ENCODE results near the gene TICAM1.
"Not testable (repeated sequence)": the region's sequence is repeated elsewhere in the genome, so short reads cannot be mapped to it uniquely, and the experiment has no call there.

TICAM1 gene

DNA sequence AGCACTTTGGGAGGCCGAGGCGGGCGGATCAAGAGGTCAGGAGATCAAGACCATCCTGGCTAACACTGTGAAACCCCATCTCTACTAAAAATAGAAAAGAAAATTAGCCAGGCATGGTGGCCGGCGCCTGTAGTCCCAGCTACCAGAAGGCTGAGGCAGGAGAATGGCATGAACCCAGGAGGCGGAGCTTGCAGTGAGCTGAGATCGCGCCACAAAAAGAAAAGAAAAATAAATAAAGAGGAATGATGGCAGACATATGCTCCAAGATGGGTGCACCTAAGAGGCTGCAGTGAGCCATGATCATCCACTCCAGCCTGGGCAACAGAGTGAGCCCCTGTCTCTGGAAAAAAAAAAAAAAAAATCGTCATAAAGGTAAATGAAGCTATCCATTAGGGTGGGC is 14.5 kb upstream of the TICAM1 start:
- in situ Hi-C loops (cut with MboI; ENCODE audit: low sequenced_read_pairs): not testable (repeated sequence)

DNA sequence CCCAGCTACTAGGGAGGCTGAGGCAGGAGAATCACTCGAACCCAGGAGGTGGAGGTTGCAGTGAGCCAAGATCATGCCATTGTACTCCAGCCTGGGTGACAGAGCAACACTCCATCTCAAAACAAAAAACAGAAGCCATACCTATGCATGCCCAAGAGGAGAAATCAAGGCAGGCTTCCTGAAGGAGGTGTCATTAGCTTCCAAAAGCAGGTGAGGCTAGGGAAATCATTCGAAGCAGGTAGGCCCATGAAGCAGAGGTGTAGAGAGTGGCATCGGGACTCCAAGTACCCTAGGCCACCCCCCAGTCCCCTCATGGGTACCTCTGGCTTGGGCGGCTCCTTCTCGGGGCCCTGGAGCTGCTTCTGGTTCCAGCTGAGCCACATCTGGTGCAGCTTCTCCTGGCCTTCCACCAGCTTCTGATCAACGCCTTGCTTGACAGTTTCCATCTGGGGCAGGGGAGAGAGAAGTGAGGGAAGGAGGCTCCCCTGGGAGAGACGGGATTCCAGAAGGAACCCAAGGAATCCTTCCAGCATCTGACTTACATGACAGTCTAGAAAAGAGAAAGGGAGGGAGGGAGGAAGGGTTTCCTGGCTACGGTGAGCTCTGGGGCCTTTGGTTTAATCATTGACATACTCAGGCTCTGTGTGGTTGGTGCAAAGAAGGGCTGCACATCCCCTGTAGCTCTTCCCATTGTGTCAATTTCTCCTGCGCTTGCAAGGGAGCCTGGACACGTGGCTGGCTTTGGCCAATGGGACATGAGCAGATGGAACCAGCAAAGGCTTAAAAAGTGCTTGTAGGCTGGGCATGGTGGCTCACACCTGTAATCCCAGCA is 13.1 kb upstream of the TICAM1 start:
- in situ Hi-C loops (cut with MboI; ENCODE audit: low sequenced_read_pairs): no loop called here

- in situ Hi-C loops (cut with MboI; ENCODE audit: low sequenced_read_pairs): no loop called here
Measured at GRCh38 chr19:4843647-4843965, 12.1 kb upstream of the TICAM1 start.

GRCh38 chr19:4839192-4839591 is 7.7 kb upstream of the TICAM1 start:
- in situ Hi-C loops (cut with MboI; ENCODE audit: low sequenced_read_pairs): no loop called here

GRCh38 chr19:4832776-4833175 is 1.3 kb upstream of the TICAM1 start:
- in situ Hi-C loops (cut with MboI; ENCODE audit: low sequenced_read_pairs): no loop called here

- in situ Hi-C loops (cut with MboI; ENCODE audit: low sequenced_read_pairs): not testable (repeated sequence)
Measured at GRCh38 chr19:4831979-4832340, 448 bp upstream of the TICAM1 start.

- in situ Hi-C loops (cut with MboI; ENCODE audit: low sequenced_read_pairs): no loop called here
Measured at GRCh38 chr19:4830768-4831265, 695 bp downstream of the TICAM1 start.

DNA sequence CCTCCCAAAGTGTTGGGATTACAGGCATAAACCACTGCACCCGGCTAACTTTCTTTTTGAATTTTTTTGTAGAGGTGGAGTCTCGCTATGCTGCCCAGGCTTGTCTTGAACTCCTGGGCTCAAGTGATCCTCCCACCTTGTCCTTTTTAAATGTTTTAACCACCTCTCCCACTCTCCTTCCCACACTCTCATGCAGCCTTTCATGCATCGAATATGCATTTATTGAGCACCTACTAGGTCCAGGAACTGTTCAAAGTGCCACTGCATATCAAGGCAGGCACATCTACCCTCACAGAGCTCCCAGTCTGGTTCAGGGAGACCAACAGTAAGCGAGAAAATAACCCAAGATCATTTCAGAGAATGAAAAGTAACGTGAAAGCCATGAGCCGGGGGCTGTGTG is 1.2 kb downstream of the TICAM1 start:
- in situ Hi-C loops (cut with MboI; ENCODE audit: low sequenced_read_pairs): no loop called here

- in situ Hi-C loops (cut with MboI; ENCODE audit: low sequenced_read_pairs): no loop called here
Measured at GRCh38 chr19:4829001-4829712, 2.4 kb downstream of the TICAM1 start.

- in situ Hi-C loops (cut with MboI; ENCODE audit: low sequenced_read_pairs): loop anchor here (25.0 kb wide), 1 partner anchor 339 kb away; no protein-coding TSS in a partner anchor
Measured at GRCh38 chr19:4823577-4823976, 7.9 kb downstream of the TICAM1 start.

- in situ Hi-C loops (cut with MboI; ENCODE audit: low sequenced_read_pairs): loop anchor here (25.0 kb wide), 1 partner anchor 340 kb away; no protein-coding TSS in a partner anchor
Measured at GRCh38 chr19:4822354-4822753, 9.2 kb downstream of the TICAM1 start.

DNA sequence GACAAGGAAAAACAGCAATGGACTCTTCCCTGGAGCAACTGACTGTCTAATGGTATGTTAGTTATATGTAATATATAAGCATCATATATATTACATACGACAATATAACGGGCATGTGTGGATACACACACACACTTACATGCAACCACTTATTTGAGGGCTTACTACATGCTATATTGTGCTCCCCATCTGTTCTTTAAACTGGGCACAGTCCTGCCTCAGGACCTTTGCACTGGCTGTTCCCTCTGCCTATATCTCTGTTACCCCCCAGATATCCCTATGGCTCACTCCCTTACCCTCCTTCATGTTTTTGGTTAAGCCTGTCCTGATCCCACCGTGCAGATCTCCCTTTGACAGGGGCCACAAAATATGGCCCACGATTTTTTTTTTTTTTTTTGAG is 10.2 kb downstream of the TICAM1 start:
- in situ Hi-C loops (cut with MboI; ENCODE audit: low sequenced_read_pairs): loop anchor here (25.0 kb wide), 1 partner anchor 341 kb away; no protein-coding TSS in a partner anchor

GRCh38 chr19:4817467-4818277 is 13.8 kb downstream of the TICAM1 start:
- in situ Hi-C loops (cut with MboI; ENCODE audit: low sequenced_read_pairs): loop anchor here (25.0 kb wide), 1 partner anchor 345 kb away; no protein-coding TSS in a partner anchor

GRCh38 chr19:4816950-4817278 is 14.6 kb downstream of the TICAM1 start:
- in situ Hi-C loops (cut with MboI; ENCODE audit: low sequenced_read_pairs): loop anchor here (25.0 kb wide), 1 partner anchor 345 kb away; no protein-coding TSS in a partner anchor

- in situ Hi-C loops (cut with MboI; ENCODE audit: low sequenced_read_pairs): loop anchor here (25.0 kb wide), 1 partner anchor 346 kb away; no protein-coding TSS in a partner anchor
Measured at GRCh38 chr19:4816202-4816949, 15.1 kb downstream of the TICAM1 start.

- in situ Hi-C loops (cut with MboI; ENCODE audit: low sequenced_read_pairs): loop anchor here (25.0 kb wide), 1 partner anchor 347 kb away; no protein-coding TSS in a partner anchor
Measured at GRCh38 chr19:4815426-4816201, 15.9 kb downstream of the TICAM1 start.

GRCh38 chr19:4814625-4815425 is 16.7 kb downstream of the TICAM1 start:
- in situ Hi-C loops (cut with MboI; ENCODE audit: low sequenced_read_pairs): loop anchor here (25.0 kb wide), 1 partner anchor 347 kb away; no protein-coding TSS in a partner anchor

GRCh38 chr19:4811328-4812131 is 20.0 kb downstream of the TICAM1 start:
- in situ Hi-C loops (cut with MboI; ENCODE audit: low sequenced_read_pairs): loop anchor here (25.0 kb wide), 1 partner anchor 351 kb away; no protein-coding TSS in a partner anchor
